GM21367 (cell line): Measurements from ENCODE around the gene MOBP.

Experiments used
- ATAC-seq: cut with Tn5 transposase; IDR thresholded peaks from one replicate; pipeline ENCODE4 v1.9.1; 2021; ENCODE audit not compliant: unreplicated experiment

MOBP gene

DNA sequence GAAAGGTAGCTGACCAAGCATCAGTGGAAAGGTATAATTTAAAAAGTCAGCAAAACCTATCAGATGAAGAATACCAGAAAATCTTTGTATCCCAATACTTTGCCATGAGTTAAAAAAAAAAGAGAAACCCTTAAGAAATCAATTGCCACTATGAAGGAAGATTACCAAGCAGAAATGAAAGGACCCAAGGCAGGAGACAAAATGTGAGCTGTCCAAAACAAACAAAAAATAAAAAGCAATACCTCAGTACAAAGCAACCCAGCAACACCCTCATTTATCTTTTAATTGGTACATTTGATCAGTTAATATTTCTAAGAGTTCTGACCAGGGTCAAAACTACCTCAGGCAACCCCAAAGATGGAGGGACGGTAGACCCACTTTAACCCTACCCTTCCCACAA, 65.3 kb downstream of the MOBP start:
- no peak for ATAC-seq

DNA sequence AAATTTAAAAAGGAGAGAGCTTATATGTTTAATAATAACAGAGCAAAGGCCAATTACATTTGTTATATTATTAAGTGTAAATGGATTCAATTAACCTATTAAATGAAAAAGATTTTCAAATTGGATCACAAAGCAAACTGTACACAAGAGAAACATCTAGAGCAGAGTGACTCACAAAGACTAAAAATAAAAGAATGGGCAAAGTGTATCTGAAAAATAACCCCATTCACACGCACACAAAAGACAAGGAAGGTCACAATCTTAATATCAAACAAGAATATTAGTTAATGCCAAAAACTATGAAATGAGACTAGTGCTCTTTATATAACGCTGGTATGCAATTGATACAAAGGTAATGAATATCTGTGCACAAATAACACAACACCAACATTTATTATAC, 65.7 kb downstream of the MOBP start:
- no peak for ATAC-seq

GRCh38 chr3:39540162-39540921, 72.9 kb downstream of the MOBP start:
- ATAC-seq = no peak

- ATAC-seq = no peak
Measured at GRCh38 chr3:39541442-39541841, 74.0 kb downstream of the MOBP start.

DNA sequence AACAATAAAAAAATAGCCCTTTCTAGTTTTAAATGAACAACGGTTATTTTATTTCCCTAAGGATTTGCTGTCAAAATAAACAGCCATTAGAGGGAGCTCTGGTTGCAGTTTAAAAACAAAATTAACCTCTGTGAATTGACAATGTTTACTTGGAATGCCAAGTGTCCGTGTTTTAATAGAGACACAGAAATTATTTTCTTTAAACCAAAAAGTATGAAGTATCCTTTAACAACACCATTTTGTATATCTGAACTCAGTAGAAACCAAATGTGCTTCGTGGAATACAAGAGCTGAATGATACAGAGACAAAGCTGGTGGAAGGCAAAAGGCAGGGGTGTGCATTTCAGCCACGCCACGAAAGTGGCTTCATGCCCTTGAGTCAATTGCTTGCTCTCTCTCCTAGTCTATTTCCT, 74.4 kb downstream of the MOBP start:
- ATAC-seq = no peak

DNA sequence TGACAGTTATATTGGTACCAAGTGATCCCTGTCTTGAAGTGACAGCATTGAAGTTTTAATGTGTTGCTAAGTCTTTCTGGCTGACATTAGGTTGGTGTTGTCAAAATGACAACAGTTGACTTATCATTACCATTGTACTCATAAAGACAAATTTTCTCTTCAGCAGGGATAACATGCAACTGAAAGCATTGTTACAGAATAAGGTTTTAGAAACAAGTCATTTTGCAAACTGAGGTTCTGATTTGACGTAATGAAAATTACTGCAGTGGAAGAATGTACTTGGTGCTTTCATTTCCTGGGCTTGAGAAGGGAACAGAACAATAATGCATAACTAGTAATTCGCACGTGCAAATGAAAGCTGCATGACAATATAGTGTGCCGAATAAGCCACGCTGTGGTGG, 75.1 kb downstream of the MOBP start:
- ATAC-seq = no peak

GRCh38 chr3:39548282-39548681, 80.8 kb downstream of the MOBP start:
- ATAC-seq = no peak

DNA sequence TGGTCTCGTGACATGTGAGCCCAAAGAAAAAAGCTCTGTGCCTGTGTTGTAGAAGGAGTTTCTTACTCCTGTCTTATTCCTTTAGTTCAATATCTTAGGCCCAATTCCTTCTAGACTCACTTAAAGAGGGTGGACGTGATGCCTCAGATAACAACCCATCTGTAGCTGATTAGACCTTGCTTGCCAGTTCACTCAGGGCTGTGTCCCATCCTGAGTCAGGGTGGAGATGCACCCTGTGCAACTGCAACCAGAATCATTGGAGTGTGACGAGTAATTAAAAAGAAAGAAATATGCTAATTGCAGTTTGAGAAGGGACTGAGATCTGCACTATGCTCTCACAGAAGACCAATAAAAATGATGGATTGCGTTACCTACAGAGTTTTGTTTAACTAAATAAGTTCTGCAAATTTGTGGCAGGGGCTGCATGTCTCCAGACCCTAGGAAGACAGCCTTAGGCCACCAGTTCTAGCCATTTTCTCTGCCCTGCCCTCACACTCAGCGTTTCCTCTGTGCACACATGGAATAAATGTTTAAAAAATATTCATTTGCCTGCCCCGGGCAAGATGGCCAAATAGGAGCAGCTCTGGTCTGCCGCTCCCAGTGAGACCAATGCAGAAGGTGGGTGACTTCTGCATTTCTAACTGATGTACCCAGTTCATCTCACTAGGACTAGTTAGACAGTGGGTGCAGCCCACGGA, 83.0 kb downstream of the MOBP start:
- no peak for ATAC-seq
